ENCODE results near the gene CTSO. TPM values are rescaled to one million over a fixed set of nuclear protein-coding genes. Genes with fewer than 3 reads are reported as not detected.

Gene CTSO
- total and polyA plus RNA-seq, 5 donors, result 7.6 to 15.9 (median 12.1) TPM

DNA sequence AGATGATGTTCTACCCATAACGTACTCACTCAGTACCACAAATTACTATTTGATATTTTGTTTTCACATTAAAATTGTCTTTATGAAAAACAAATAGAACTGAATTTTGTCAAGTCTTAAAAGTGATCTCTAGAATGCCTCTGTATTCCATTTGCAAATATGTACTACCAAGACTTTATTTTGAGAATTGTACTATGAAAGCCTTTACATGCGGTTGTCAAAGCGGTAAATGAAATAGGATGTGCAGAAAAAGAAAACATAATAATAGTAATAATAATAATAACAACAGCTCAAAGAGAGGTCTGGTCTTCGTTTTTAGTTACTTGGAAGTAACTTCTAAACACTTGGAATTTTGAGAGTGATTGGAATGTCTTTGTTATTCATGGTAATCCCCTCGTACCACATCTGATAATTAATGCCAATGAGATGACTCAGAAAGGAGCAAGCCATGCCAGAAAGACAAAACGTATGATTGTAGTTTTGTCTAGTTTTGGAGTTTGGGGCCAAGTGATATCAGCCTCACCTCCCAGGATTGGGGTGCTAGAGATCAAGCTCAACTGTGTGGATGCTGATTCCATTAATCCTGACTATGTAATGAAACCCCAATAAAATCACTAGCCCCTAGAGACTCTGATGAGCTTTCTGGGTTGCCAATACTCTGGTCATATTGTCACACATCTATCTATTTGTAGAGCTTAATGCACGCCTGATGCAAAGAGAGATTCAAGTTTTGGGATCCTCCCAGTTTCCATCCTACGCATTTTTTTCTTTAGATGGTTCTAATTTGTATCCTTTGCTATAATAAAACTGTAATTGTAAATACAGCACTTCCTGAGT, 20.2 kb upstream of the CTSO start:
- intact Hi-C loops (cut with DNase I), result no loop called here
- no peak for ATAC-seq
- DNase-seq, result no peak
- Histone ChIP-seq H3K4me1 (ENCODE audit: control insufficient read depth, insufficient read depth, low read length) (no peaks in the 10 kb centered on the region), H3K27me3 (ENCODE audit: control insufficient read depth, insufficient read depth) (no peaks in the 10 kb centered on the region), H3K27ac (ENCODE audit: low read length) (no peak overlapping the region), H3K9me3 (ENCODE audit: control insufficient read depth, low read length) (no peaks in the 10 kb centered on the region), H3K4me3 (ENCODE audit: low read length) (no peak overlapping the region)
- 66% methylated on average over 8 of the region's 8 CpGs for WGBS

- Histone ChIP-seq H3K4me1 (ENCODE audit: control insufficient read depth, insufficient read depth, low read length) (no peaks in the 10 kb centered on the region), H3K4me3 (ENCODE audit: low read length) (no peak overlapping the region), H3K27ac (ENCODE audit: low read length) (no peak overlapping the region), H3K9me3 (ENCODE audit: control insufficient read depth, low read length) (no peaks in the 10 kb centered on the region), H3K27me3 (ENCODE audit: control insufficient read depth, insufficient read depth) (no peaks in the 10 kb centered on the region)
- ATAC-seq (peak; percentile 40 to 41), DNase-seq (peak in 1 of 3 donors; percentile 13)
- intact Hi-C loops (cut with DNase I), result no loop called here
- 42% methylated on average over 4 of the region's 4 CpGs for WGBS
These were observed 18.4 kb upstream of the CTSO start for GRCh38 chr4:155972098-155972497.

GRCh38 chr4:155966731-155967395, 13.2 kb upstream of the CTSO start:
- H3K9me3 ChIP-seq (ENCODE audit: control insufficient read depth, low read length), result no peaks in the 10 kb centered on the region
- no peak overlapping the region for H3K27ac ChIP-seq (ENCODE audit: low read length)
- DNase-seq (peak in 1 of 3 donors; percentile 10), ATAC-seq (no peak)
- no peaks in the 10 kb centered on the region for H3K4me1 ChIP-seq (ENCODE audit: control insufficient read depth, insufficient read depth, low read length)
- H3K4me3 ChIP-seq (ENCODE audit: low read length), result no peak overlapping the region
- no peaks in the 10 kb centered on the region for H3K27me3 ChIP-seq (ENCODE audit: control insufficient read depth, insufficient read depth)
- intact Hi-C loops (cut with DNase I), result no loop called here
- 57% methylated on average over 3 of the region's 3 CpGs for WGBS

- intact Hi-C loops (cut with DNase I), result no loop called here
- H3K27me3 ChIP-seq (ENCODE audit: control insufficient read depth, insufficient read depth), result no peaks in the 10 kb centered on the region
- no peaks in the 10 kb centered on the region for H3K4me1 ChIP-seq (ENCODE audit: control insufficient read depth, insufficient read depth, low read length)
- WGBS, result 83% methylated on average over 2 of the region's 2 CpGs
- H3K27ac ChIP-seq (ENCODE audit: low read length), result no peak overlapping the region
- no peak for ATAC-seq
- H3K9me3 ChIP-seq (ENCODE audit: control insufficient read depth, low read length), result no peaks in the 10 kb centered on the region
- H3K4me3 ChIP-seq (ENCODE audit: low read length), result no peak overlapping the region
- no peak for DNase-seq
These were observed 12.5 kb upstream of the CTSO start for GRCh38 chr4:155966171-155966570.

DNA sequence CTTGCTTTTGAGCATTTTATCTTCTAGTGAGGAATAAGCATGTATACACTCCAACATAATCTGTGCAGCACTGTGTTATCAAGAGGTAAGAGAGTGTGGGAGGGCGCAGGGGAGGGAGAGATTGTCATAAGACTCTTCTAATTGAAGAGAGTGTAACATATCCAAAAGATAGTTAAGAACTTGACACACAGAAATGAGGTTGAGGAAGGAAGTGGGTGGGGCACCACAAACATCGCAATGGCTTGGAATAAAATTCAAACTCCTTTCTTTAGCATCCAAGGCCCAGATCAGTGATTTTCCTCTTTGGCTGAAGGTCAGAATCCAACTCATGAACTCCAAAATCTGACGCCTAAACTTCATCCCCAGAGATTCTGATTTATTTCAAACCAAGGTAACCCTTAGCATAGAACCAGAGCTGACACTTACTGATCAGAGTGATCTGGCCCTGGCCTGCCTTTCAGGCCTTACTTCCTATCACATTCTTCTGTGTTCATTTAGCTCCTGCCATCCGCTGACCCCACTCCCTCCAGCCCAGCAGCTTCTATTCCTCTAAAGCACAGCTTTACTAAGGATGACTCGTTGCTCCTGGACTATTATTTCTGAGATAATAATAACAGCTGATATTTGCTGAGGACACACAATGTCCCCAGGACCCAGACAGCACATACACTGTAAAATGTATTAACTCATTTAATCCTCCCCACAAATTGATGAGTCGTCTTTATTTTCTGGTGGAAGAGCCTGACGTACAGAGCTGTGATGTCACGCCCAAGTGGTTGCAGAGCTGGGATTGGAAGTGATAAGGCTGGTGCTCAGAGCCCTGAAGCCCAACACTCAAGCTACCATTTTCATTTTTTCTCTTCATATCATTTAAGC, 10.6 kb upstream of the CTSO start:
- H3K4me1 ChIP-seq (ENCODE audit: control insufficient read depth, insufficient read depth, low read length), result no peaks in the 10 kb centered on the region
- WGBS, result 58% methylated on average over 8 of the region's 8 CpGs
- no peak overlapping the region for H3K27ac ChIP-seq (ENCODE audit: low read length)
- H3K4me3 ChIP-seq (ENCODE audit: low read length), result no peak overlapping the region
- no peaks in the 10 kb centered on the region for H3K27me3 ChIP-seq (ENCODE audit: control insufficient read depth, insufficient read depth)
- peak; percentile 67 to 76 for ATAC-seq
- peak in 2 of 3 donors; percentile 22 to 57 for DNase-seq
- H3K9me3 ChIP-seq (ENCODE audit: control insufficient read depth, low read length), result no peaks in the 10 kb centered on the region
- intact Hi-C loops (cut with DNase I), result no loop called here

DNA sequence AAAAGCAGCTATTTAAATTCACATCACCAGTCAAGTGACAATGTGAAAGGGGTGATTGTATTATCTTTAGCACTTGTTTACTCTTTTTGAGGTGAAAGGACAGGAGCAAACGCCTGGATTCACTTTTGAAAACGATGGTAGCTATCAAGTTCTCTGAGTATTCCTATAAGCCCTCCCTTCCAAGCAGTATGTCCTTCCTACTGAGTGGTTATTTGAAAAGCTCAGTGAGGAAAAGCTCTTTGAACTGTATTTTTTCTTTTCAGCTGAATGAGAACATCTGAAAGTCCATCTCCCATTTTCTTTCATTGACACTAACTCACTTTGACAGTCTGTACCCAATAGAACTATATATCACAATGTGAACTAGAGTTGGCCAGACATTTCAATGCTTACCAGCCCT, 9.1 kb upstream of the CTSO start:
- no peak for ATAC-seq
- DNase-seq, result no peak
- no peak overlapping the region for H3K27ac ChIP-seq (ENCODE audit: low read length)
- H3K9me3 ChIP-seq (ENCODE audit: control insufficient read depth, low read length), result no peaks in the 10 kb centered on the region
- no peak overlapping the region for H3K4me3 ChIP-seq (ENCODE audit: low read length)
- H3K27me3 ChIP-seq (ENCODE audit: control insufficient read depth, insufficient read depth), result no peaks in the 10 kb centered on the region
- WGBS, result 65% methylated on average over 2 of the region's 2 CpGs
- no peaks in the 10 kb centered on the region for H3K4me1 ChIP-seq (ENCODE audit: control insufficient read depth, insufficient read depth, low read length)
- intact Hi-C loops (cut with DNase I), result no loop called here

DNA sequence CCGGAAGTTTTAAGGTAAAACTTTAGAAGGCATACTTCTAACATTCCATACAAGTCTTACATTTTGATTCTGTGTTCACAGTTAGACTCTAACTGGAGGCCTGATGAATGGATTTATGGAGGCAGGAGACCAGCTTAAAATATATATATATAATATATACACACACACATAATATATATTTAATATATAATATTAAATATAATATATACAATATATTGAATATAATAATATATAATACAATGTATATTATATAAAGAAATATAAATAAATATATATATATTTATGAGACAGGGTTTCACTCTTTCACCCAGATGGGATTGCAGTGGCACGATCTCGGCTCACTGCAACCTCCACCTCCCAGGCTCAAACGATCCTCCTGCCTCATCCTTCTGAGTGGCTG, 7.9 kb upstream of the CTSO start:
- Histone ChIP-seq H3K27me3 (ENCODE audit: control insufficient read depth, insufficient read depth) (no peaks in the 10 kb centered on the region), H3K4me1 (ENCODE audit: control insufficient read depth, insufficient read depth, low read length) (no peaks in the 10 kb centered on the region), H3K27ac (ENCODE audit: low read length) (no peak overlapping the region), H3K9me3 (ENCODE audit: control insufficient read depth, low read length) (no peaks in the 10 kb centered on the region), H3K4me3 (ENCODE audit: low read length) (no peak overlapping the region)
- 94% methylated on average over 4 of the region's 4 CpGs for WGBS
- ATAC-seq, result no peak
- DNase-seq, result no peak
- intact Hi-C loops (cut with DNase I), result no loop called here

DNA sequence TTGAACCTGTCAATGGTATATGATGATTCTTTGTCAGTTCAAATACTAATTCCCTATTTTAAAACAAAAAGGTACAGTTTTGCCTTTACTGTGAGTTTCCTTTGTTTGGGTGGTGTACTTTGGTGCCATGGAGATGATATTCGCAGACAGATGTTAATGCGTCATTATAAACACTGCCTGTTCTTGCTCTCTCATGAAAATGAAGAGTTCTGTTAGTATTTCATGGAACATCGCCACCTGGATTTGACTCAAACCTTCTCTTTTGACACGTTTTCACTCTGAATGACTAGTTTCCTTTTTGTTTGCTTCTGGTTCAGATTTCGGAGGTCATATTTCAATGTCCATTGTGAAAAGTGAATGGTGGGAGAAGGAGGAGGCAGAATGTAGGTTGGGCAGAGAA, 6.9 kb upstream of the CTSO start:
- peak in 1 of 2 donors; percentile 43 for ATAC-seq
- no peaks in the 10 kb centered on the region for H3K27me3 ChIP-seq (ENCODE audit: control insufficient read depth, insufficient read depth)
- no peak overlapping the region for H3K4me3 ChIP-seq (ENCODE audit: low read length)
- H3K27ac ChIP-seq (ENCODE audit: low read length), result no peak overlapping the region
- no peaks in the 10 kb centered on the region for H3K9me3 ChIP-seq (ENCODE audit: control insufficient read depth, low read length)
- intact Hi-C loops (cut with DNase I), result no loop called here
- no peak for DNase-seq
- H3K4me1 ChIP-seq (ENCODE audit: control insufficient read depth, insufficient read depth, low read length), result no peaks in the 10 kb centered on the region
- WGBS, result 64% methylated on average over 5 of the region's 5 CpGs

GRCh38 chr4:155959417-155959816, 5.8 kb upstream of the CTSO start:
- ATAC-seq (no peak), DNase-seq (no peak)
- no peaks in the 10 kb centered on the region for H3K27me3 ChIP-seq (ENCODE audit: control insufficient read depth, insufficient read depth)
- H3K4me1 ChIP-seq (ENCODE audit: control insufficient read depth, insufficient read depth, low read length), result no peaks in the 10 kb centered on the region
- no peak overlapping the region for H3K27ac ChIP-seq (ENCODE audit: low read length)
- 82% methylated on average over 4 of the region's 4 CpGs for whole genome bisulfite sequencing
- intact Hi-C loops (cut with DNase I), result loop anchor here in 1 of 4 donors (10.0 kb wide), 1 partner anchor 555 kb away; no protein-coding TSS in a partner anchor
- H3K9me3 ChIP-seq (ENCODE audit: control insufficient read depth, low read length), result no peaks in the 10 kb centered on the region
- no peak overlapping the region for H3K4me3 ChIP-seq (ENCODE audit: low read length)

DNA sequence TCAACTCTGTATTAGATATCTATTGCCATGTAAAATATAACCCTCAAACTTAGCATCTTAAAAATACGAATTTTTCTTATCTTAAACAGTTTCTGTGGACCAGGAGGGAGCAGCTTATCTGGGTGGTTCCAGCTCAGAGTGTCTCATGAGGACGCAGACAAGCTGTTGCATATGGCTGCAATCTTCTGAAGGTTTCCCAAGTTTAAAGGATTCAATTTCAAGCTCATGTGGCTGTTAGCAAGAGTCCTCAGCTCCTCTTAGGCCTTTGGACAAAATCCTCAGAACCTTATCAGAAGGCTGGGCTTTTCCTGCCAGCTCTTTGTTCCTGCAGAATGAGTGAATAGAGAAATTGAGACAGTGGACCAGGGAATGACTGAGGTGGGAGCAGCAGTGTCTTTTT, 2.8 kb upstream of the CTSO start:
- 47% methylated on average over 2 of the region's 2 CpGs for WGBS

More for the DNA sequence above, 2.8 kb upstream of the CTSO start:
- Histone ChIP-seq H3K27me3 (ENCODE audit: control insufficient read depth, insufficient read depth) (no peaks in the 10 kb centered on the region), H3K9me3 (ENCODE audit: control insufficient read depth, low read length) (no peaks in the 10 kb centered on the region), H3K27ac (ENCODE audit: low read length) (no peak overlapping the region), H3K4me3 (ENCODE audit: low read length) (no peak overlapping the region), H3K4me1 (ENCODE audit: control insufficient read depth, insufficient read depth, low read length) (no peaks in the 10 kb centered on the region)
- DNase-seq (no peak), ATAC-seq (no peak)
- intact Hi-C loops (cut with DNase I), result loop anchor here in 1 of 4 donors (10.0 kb wide), 1 partner anchor 552 kb away; no protein-coding TSS in a partner anchor
